ENCODE data around the gene PRDX6.
"Not testable (repeated sequence)": the region's sequence is repeated elsewhere in the genome, so short reads cannot be mapped to it uniquely, and the experiment has no call there.

Gene PRDX6

GRCh38 chr1:173506437-173506836 is 29.3 kb downstream of the PRDX6 start:
- H3K36me3 Mint-ChIP-seq (ENCODE audit: low read depth) = no peaks in the 10 kb centered on the region
- DNase-seq = no peak
- H3K9me3 Mint-ChIP-seq = no peaks in the 10 kb centered on the region
- H3K4me3 Mint-ChIP-seq = no peak overlapping the region
- no peaks in the 10 kb centered on the region for H3K27me3 Mint-ChIP-seq (ENCODE audit: low read depth, poor library complexity)
- H3K27ac Mint-ChIP-seq = no peak overlapping the region
- no peak for TF ChIP-seq CTCF (IDR thresholded peaks at IDR 0.05)
- peaks cover 25% of the 10 kb centered on the region for H3K4me1 Mint-ChIP-seq

GRCh38 chr1:173507205-173507846 is 30.2 kb downstream of the PRDX6 start:
- H3K36me3 Mint-ChIP-seq (ENCODE audit: low read depth) = no peaks in the 10 kb centered on the region
- H3K4me1 Mint-ChIP-seq = peaks cover 25% of the 10 kb centered on the region
- H3K27me3 Mint-ChIP-seq (ENCODE audit: low read depth, poor library complexity) = peaks cover 7% of the 10 kb centered on the region
- H3K9me3 Mint-ChIP-seq = no peaks in the 10 kb centered on the region
- DNase-seq = peak; percentile 16
- H3K4me3 Mint-ChIP-seq = no peak overlapping the region
- peak overlapping the region; percentile 84 for H3K27ac Mint-ChIP-seq
- TF ChIP-seq CTCF (IDR thresholded peaks at IDR 0.05) = no peak

GRCh38 chr1:173507847-173508209 is 30.7 kb downstream of the PRDX6 start:
- Mint-ChIP-seq H3K9me3 (no peaks in the 10 kb centered on the region), H3K27me3 (ENCODE audit: low read depth, poor library complexity) (peaks cover 7% of the 10 kb centered on the region), H3K4me1 (peaks cover 25% of the 10 kb centered on the region), H3K27ac (peak overlapping the region; percentile 84), H3K36me3 (ENCODE audit: low read depth) (no peaks in the 10 kb centered on the region), H3K4me3 (no peak overlapping the region)
- TF ChIP-seq CTCF (IDR thresholded peaks at IDR 0.05) = no peak
- no peak for DNase-seq

- Mint-ChIP-seq H3K4me1 (peaks cover 25% of the 10 kb centered on the region), H3K9me3 (peaks cover 3% of the 10 kb centered on the region), H3K4me3 (no peak overlapping the region), H3K36me3 (ENCODE audit: low read depth) (no peaks in the 10 kb centered on the region), H3K27me3 (ENCODE audit: low read depth, poor library complexity) (peaks cover 7% of the 10 kb centered on the region), H3K27ac (no peak overlapping the region)
- no peak for TF ChIP-seq CTCF (IDR thresholded peaks at IDR 0.05)
- DNase-seq = no peak
Measured at GRCh38 chr1:173508541-173508940, 31.4 kb downstream of the PRDX6 start.

- H3K27ac Mint-ChIP-seq = no peak overlapping the region
Measured at GRCh38 chr1:173509797-173510196, 32.7 kb downstream of the PRDX6 start.

GRCh38 chr1:173514503-173514902 is 37.4 kb downstream of the PRDX6 start:
- H3K36me3 Mint-ChIP-seq (ENCODE audit: low read depth) = not testable (repeated sequence)

More at GRCh38 chr1:173509797-173510196, 32.7 kb downstream of the PRDX6 start:
- peaks cover 11% of the 10 kb centered on the region for H3K27me3 Mint-ChIP-seq (ENCODE audit: low read depth, poor library complexity)
- peaks cover 13% of the 10 kb centered on the region for H3K9me3 Mint-ChIP-seq
- no peaks in the 10 kb centered on the region for H3K36me3 Mint-ChIP-seq (ENCODE audit: low read depth)
- DNase-seq = no peak
- H3K4me1 Mint-ChIP-seq = peaks cover 25% of the 10 kb centered on the region
- no peak for TF ChIP-seq CTCF (IDR thresholded peaks at IDR 0.05)
- no peak overlapping the region for H3K4me3 Mint-ChIP-seq

More at GRCh38 chr1:173514503-173514902, 37.4 kb downstream of the PRDX6 start:
- Mint-ChIP-seq H3K4me1 (peaks cover 13% of the 10 kb centered on the region), H3K27me3 (ENCODE audit: low read depth, poor library complexity) (peaks cover 17% of the 10 kb centered on the region), H3K9me3 (peaks cover 17% of the 10 kb centered on the region)
- not testable (repeated sequence) for DNase-seq, H3K4me3 Mint-ChIP-seq, H3K27ac Mint-ChIP-seq

All from nephron progenitor cell (in vitro differentiated cells).